HAP-1 (cell line): ENCODE results near the gene CENATAC.

Experiments
- DNase-seq, 2 experiments: peaks; one replicate each; pipeline ENCODE4 v3.0.0-alpha.2; 2016 to 2020; ENCODE audit warnings: low spot score in 2 of 2
- H3K27me3 ChIP-seq: fragments of 250-450 bp; sonication (Bioruptor Pico); 2 replicates; pipeline ENCODE4 v1.5.1; 2020; ENCODE audit warnings: low read depth, mild to moderate bottlenecking, moderate library complexity
- H3K36me3 ChIP-seq: fragments of 250-450 bp; sonication (Bioruptor Pico); replicated peaks from 2 replicates; pipeline ENCODE4 v1.5.1; 2020; ENCODE audit warnings: mild to moderate bottlenecking
- H3K4me1 ChIP-seq: fragments of 250-450 bp; sonication (Bioruptor Pico); 2 replicates; pipeline ENCODE4 v1.5.1; 2020; ENCODE audit warnings: mild to moderate bottlenecking
- H3K4me3 ChIP-seq: fragments of 250-450 bp; sonication (Bioruptor Pico); 2 replicates; pipeline ENCODE4 v1.5.1; 2020; ENCODE audit warnings: mild to moderate bottlenecking, moderate library complexity
- H3K9me3 ChIP-seq: fragments of 250-450 bp; sonication (Bioruptor Pico); 2 replicates; pipeline ENCODE4 v1.5.1; 2020; ENCODE audit warnings: mild to moderate bottlenecking, moderate library complexity
- in situ Hi-C: fragments of 300-500 bp; cut with MboI; formaldehyde crosslinking; loops from 3 replicates; pipeline ENCODE4 v1.14.3; 2020; ENCODE audit warnings: low sequenced_read_pairs, inconsistent platforms, mixed read lengths

Gene CENATAC

DNA sequence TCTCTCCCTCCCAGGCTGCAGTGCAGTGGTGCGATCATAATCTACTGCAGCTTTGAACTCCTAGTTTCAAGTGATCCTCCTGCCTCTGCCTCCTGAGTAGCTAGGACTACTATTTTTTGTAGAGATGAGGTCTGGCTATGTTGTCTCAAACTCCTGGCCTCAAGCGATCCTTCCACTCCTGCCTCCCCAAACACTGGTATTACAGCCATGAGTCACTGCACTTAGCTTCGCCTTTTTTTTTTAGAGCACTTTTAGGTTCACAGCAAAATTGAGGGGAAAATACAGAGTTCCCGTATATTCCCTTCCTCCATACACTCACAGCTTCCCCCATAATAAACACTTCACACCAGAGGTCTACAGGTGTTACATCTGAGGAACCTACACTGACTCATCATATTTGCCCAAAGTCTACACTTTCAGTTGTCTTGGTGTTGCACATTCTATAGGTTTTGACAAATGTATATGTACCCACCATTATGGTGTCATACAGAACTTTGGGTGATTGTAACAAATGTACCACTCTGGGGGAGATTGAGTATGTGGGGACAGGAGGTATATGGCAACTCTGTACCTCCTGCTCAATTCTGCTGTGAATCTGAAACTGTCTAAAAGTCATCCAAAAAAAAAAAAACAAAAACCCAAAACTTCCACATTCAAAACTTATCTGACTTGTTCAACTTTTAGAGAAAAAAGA, 44.0 kb downstream of the CENATAC start:
- no peak overlapping the region for H3K4me3 ChIP-seq
- peaks cover 19% of the 10 kb centered on the region for H3K36me3 ChIP-seq
- DNase-seq, result no peak
- H3K27me3 ChIP-seq, result no peaks in the 10 kb centered on the region
- H3K9me3 ChIP-seq, result no peaks in the 10 kb centered on the region
- in situ Hi-C loops, result no loop called here
- H3K4me1 ChIP-seq, result no peaks in the 10 kb centered on the region

DNA sequence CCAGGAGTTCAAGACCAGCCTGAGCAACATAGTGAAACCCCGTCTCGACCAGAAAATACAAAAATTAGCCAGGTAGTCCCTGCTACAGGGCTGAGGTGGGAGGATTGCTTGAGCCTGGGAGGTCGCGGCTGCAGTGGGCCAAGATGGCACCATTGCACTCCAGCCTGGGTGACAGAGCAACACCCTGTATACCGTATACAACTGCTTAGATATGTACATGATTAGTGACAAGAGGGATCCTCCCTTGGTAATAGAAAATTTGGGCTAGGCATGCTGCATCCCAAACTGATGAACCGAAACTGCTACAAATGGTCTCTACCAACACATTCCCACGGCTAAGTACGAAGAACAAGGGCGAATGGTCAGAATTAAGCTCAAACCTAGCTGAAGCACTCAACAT, 45.0 kb downstream of the CENATAC start:
- Histone ChIP-seq H3K9me3 (no peaks in the 10 kb centered on the region), H3K4me1 (no peaks in the 10 kb centered on the region), H3K4me3 (no peak overlapping the region), H3K36me3 (peaks cover 29% of the 10 kb centered on the region), H3K27me3 (no peaks in the 10 kb centered on the region)
- DNase-seq, result no peak
- in situ Hi-C loops, result no loop called here

DNA sequence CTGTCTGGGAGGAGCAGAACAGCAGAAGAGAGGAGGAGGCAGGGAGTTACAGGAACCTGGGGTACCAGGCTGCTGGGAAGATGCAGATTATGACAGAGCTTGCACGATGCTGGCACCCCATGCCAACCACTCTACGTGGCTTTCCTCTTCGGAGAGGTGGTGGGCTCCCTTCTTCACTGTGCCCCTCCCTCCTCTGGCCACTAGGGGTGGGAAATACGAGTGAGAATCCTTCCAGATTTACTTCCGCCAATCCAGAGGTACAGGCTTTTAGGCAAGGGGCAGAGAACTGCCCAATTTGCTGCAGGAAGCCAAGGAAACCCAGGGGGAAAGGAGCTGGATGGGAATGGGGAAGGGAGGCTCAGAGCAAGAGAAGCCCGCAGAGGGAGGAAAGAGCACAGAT, 46.8 kb downstream of the CENATAC start:
- in situ Hi-C loops, result no loop called here
- DNase-seq, result no peak
- no peak overlapping the region for H3K4me3 ChIP-seq
- H3K9me3 ChIP-seq, result no peaks in the 10 kb centered on the region
- H3K4me1 ChIP-seq, result no peaks in the 10 kb centered on the region
- H3K36me3 ChIP-seq, result peaks cover 47% of the 10 kb centered on the region
- H3K27me3 ChIP-seq, result no peaks in the 10 kb centered on the region

DNA sequence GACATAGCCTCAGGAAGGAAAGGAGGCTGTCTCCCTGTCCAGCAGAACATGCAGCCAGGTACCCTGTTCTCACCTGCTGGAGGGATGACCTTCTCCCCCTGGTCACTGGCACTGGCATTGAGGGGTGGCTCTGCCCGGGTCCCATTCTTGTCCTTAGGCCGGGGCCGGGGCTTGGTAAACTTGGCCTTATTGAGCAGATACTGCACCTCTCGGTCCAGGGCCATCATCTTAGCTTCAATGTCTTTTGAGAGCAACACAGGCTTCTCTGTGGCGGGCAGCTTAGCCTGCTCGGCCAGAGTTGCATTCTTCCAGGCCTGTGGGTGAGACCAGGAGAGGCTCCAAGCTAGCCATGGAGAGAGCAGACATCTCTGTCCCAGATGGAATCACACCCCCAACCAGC, 48.6 kb downstream of the CENATAC start:
- no peaks in the 10 kb centered on the region for H3K4me1 ChIP-seq

DNA sequence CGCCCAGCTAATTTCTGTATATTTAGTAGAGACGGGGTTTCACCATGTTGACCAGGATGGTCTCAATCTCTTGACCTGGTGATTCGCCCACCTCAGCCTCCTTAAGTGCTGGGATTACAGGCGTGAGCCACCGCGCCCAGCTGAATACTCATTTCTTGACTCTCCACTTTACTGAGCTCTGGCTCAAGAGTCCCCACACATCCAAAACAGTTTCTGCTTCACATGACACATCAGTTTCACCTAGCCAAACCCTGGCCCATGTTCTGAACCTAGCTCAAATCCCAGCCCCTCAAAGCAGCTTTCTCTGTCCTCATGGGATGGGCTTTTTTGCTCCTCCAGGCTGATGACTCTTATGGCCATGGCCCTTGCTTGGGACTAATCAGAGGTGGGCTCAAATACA, 49.3 kb downstream of the CENATAC start:
- H3K27me3 ChIP-seq, result no peaks in the 10 kb centered on the region
- DNase-seq, result no peak
- no peaks in the 10 kb centered on the region for H3K4me1 ChIP-seq
- H3K4me3 ChIP-seq, result no peak overlapping the region
- peaks cover 64% of the 10 kb centered on the region for H3K36me3 ChIP-seq
- H3K9me3 ChIP-seq, result no peaks in the 10 kb centered on the region
- in situ Hi-C loops, result no loop called here

More for the DNA sequence above, 48.6 kb downstream of the CENATAC start:
- in situ Hi-C loops, result no loop called here
- no peaks in the 10 kb centered on the region for H3K9me3 ChIP-seq
- peaks cover 57% of the 10 kb centered on the region for H3K36me3 ChIP-seq
- DNase-seq, result no peak
- no peaks in the 10 kb centered on the region for H3K27me3 ChIP-seq
- no peak overlapping the region for H3K4me3 ChIP-seq

DNA sequence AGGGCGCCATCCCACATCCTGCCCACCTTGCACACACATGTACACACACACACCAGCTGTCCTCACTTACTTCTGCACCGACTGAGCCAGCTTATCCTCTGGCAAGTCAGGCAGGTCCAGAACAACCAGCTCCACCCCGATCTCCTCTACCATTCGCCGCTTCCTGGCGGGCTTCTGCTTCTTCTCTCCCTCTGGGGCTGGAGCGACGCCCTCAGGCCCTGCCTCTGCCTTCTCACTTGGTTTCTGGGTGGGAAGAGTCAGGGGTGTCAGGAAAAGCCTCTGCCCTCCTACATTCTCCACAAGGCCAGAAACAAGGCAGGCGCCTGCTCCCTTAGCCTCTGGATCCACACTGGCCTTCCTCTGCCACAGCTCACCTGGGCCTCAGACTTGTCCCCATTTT, 50.7 kb downstream of the CENATAC start:
- Histone ChIP-seq H3K27me3 (no peaks in the 10 kb centered on the region), H3K4me1 (no peaks in the 10 kb centered on the region), H3K4me3 (no peak overlapping the region), H3K9me3 (no peaks in the 10 kb centered on the region), H3K36me3 (peaks cover 78% of the 10 kb centered on the region)
- no peak for DNase-seq
- in situ Hi-C loops, result no loop called here

DNA sequence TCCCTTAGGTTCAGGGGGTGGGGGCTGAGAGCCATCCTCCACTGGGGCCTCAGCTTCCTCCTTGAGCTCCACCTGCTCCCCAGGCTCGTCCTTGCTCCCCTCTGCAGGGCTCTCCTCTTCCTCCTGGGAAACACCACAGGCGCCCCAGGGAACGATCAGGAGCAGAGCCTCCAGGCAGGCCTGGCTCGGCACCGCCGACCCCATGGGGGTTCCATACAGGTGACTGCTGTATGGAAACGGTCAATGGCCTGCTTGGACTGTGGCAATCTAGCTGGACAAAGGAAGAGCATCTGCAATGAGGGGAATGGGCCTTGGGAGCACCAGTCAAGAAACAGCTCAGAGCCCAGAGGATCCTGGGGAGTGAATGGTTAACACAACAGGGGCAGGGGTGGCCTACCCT, 51.1 kb downstream of the CENATAC start:
- no peaks in the 10 kb centered on the region for H3K9me3 ChIP-seq
- H3K27me3 ChIP-seq, result no peaks in the 10 kb centered on the region
- no peak for DNase-seq
- H3K36me3 ChIP-seq, result peaks cover 82% of the 10 kb centered on the region
- in situ Hi-C loops, result no loop called here
- no peak overlapping the region for H3K4me3 ChIP-seq
- no peaks in the 10 kb centered on the region for H3K4me1 ChIP-seq

DNA sequence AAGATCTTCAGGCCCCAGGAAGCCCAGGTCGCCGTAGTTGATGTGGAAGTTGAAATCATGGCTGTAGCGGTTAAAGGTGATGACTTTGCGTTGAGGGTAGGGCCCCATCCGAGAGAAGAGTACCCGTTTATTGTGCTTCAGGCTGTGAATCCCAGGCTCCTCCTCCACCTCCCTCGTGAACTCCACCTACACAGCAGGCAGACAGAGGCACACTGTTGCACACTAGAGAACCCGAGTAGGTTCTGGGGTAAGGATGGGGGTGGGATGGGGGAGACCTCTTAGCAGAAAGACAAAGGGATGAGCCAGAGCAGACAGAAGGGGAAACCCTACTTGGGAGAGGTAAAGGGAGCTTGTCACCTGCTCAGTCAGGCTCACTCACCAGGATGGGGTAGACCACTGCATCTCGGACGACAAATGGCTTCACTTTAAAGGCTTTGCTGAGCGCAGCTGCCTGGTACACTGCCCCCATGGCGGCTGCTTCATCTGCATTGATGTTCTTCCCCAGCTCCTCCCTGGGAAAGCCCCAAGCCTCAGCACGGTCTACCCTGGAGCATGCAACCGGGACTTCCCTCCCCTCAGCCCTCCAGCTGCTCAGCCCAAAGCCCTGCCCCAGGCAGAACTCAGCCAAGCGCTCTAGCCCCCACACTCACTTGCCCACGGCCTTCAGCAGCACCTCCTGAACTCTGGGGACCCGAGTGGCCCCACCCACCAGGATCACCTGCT, 53.7 kb downstream of the CENATAC start:
- no peak for DNase-seq
- no peaks in the 10 kb centered on the region for H3K9me3 ChIP-seq
- peaks cover 10% of the 10 kb centered on the region for H3K4me1 ChIP-seq
- H3K27me3 ChIP-seq, result no peaks in the 10 kb centered on the region
- no peak overlapping the region for H3K4me3 ChIP-seq
- in situ Hi-C loops, result no loop called here
- H3K36me3 ChIP-seq, result peaks cover 84% of the 10 kb centered on the region

DNA sequence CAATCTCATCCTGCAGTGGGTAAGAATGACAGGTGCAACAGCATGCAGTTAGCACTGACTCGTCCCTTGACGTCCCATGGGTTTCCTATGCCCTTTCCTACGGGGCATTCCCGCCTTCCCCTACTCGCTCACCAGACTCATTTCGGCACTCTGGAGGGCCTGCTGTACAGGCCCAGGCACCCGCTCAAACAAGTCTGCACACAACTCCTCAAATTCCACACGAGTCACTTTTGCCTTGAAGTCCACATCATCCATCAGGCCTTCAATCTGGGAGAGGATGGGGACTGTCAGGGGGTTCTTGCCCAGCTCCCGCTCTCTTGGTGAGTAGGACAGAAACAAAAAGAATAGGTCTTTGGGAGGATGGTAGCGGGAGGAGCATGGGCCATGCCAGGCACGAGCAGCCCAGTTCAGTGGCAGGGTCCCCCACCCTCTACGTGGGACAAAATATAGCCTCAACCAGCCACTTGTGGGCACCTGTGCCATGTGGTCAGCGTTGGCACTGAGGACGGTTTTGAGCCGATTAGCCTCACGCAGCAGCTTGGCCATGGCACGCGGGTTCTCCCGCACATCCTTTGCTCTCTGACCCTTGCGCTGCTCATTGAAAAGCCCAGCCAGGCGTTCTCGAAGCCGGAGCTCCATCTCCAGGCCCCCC, 54.4 kb downstream of the CENATAC start:
- Histone ChIP-seq H3K27me3 (no peaks in the 10 kb centered on the region), H3K4me3 (no peak overlapping the region), H3K4me1 (peaks cover 10% of the 10 kb centered on the region), H3K9me3 (no peaks in the 10 kb centered on the region), H3K36me3 (peaks cover 77% of the 10 kb centered on the region)
- in situ Hi-C loops, result no loop called here
- DNase-seq, result no peak

DNA sequence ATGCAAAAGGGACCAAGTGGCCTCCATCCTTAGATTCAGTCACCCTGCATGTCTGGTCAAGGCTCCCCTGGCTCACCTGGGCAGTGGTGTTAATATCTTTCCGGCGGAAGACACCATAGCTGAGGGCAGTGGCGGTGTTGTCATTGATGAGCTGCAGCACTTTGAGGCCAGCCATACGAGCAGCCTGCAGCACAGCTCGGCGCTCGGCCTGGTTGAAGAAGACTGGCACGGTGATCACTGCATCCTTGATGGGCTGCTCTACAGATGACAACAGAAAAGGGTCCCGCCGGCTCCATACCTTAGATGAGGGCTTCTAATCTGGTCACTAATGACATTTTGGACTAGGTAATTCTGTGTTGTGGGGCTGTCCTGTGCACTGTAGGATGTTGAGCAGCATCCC, 56.5 kb downstream of the CENATAC start:
- DNase-seq, result no peak
- no peaks in the 10 kb centered on the region for H3K9me3 ChIP-seq
- no peaks in the 10 kb centered on the region for H3K27me3 ChIP-seq
- H3K36me3 ChIP-seq, result peaks cover 56% of the 10 kb centered on the region
- in situ Hi-C loops, result no loop called here
- H3K4me3 ChIP-seq, result no peak overlapping the region
- peaks cover 14% of the 10 kb centered on the region for H3K4me1 ChIP-seq

DNA sequence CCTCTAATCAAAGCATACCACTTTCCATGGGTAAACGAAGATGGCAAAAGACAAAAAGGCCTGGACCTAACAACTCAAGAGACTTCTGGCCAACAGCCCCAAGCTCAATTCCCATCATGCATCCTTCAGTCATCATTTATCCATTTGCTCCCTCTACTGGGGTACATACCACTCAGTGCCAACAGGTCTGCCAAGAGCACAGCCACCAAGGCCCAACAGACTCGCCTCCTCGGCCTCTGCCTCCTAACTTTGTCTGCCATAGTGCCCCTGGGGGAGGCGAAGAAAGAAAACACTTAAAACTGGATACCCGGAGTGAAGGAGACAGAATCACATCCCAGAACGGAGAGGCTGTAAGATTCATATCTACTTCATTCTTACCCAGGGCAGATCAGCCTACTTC, 58.0 kb downstream of the CENATAC start:
- in situ Hi-C loops, result no loop called here
- no peaks in the 10 kb centered on the region for H3K27me3 ChIP-seq
- H3K9me3 ChIP-seq, result no peaks in the 10 kb centered on the region
- H3K4me3 ChIP-seq, result peak overlapping the region; percentile 63
- peaks cover 48% of the 10 kb centered on the region for H3K36me3 ChIP-seq
- DNase-seq, result no peak
- H3K4me1 ChIP-seq, result peaks cover 14% of the 10 kb centered on the region

DNA sequence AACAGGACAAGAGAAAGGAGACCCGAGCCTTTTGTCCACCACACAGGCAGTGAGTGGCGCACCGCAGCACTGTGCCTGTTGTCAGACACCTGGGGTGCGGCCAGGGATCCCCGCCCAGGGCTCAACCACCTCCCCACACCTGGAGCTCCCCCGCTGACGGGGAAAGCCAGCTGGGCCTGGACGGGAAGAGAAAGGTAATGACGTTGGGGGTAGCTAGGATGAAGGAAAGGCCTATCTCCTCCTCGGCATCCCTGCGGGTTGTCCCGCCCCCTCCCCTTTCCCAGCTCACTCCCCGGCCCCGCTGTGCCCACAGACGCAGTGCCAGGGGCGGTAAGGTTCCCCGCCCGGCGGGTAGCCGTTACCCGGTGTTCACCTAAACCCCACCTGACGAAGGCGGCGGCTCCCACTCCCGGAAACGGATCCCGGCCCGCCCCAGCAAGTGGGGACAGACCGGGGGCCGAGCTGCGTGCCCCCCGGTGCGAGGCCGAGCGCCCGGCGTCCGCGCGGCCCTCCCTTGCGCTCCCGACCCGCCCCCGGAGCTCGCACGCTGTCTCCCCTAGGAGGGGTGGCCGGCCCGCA, 58.6 kb downstream of the CENATAC start:
- in situ Hi-C loops, result no loop called here
- H3K27me3 ChIP-seq, result no peaks in the 10 kb centered on the region
- H3K9me3 ChIP-seq, result no peaks in the 10 kb centered on the region
- H3K4me1 ChIP-seq, result peaks cover 14% of the 10 kb centered on the region
- H3K36me3 ChIP-seq, result peaks cover 42% of the 10 kb centered on the region
- peak in 1 of 2 experiments; percentile 43 for DNase-seq
- H3K4me3 ChIP-seq, result peak overlapping the region; percentile 63

DNA sequence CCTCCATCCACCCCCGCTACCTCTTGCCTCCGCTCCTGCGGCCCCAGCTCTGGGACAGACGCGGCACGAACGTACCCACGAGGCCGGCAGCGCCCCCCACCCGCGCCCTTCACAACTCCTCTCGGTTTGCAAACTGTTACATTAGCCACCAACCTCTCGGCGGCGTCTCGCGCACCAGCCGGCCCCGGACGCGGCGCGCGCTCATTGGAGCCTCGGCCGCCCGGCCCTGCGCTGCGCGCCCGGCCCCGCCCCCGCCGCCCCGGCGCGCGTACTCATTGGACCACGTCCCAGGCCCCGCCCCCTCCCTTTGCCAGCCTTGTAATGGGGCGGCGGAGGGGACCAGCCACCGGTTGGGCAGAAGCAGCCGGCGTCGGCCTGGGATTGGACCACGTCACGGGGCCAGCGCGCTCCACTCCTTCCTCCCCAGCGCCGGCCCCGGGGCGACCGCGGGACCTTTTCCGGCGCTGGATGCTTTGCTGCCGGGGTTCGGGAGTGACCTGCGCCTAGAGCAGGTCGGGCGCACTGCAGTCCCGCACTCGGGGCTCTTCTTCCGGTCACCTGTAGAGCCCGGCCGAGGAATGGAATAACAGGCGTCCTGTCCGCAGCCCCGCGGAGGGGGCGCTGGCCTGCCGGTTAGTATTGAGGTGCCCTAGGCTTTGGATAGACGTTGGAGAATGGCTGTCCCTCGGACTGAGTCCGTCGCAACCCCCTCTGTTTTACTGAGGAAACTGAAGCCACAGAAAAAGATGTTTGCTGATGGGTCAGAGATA, 59.2 kb downstream of the CENATAC start, which contains the start of gene HYOU1:
HYOU1 (minus strand) TSS at position 206 of the 770 bp plus-strand sequence. CDS start 1,045 bp downstream, outside the sequence.
- in situ Hi-C loops, result no loop called here
- no peaks in the 10 kb centered on the region for H3K9me3 ChIP-seq

More for the DNA sequence above, 59.2 kb downstream of the CENATAC start, which contains the start of gene HYOU1:
- H3K4me3 ChIP-seq, result peak within 1 kb of the TSS; percentile 63
- no peaks in the 10 kb centered on the region for H3K27me3 ChIP-seq
- peaks cover 36% of the 10 kb centered on the region for H3K36me3 ChIP-seq
- peaks cover 14% of the 10 kb centered on the region for H3K4me1 ChIP-seq
- peak; percentile 96 to 99 for DNase-seq
